Fibroblast of lung (primary cell): Measurements from ENCODE around the gene ERCC6L. TPM values are rescaled to one million over a fixed set of nuclear protein-coding genes. Genes with fewer than 3 reads are reported as not detected.

Experiments used
- DNase-seq, 2 donors: peaks; one replicate each; pipeline versions ENCODE4 v3.0.0 to v3.0.0-alpha.2; 2010; ENCODE audit warnings: low read depth in 2 of 2
- H2AFZ ChIP-seq: 2 replicates; pipeline ENCODE4 v1.5.1; 2012; ENCODE audit warnings: low read length, control low read depth, inconsistent platforms
- H3K27ac ChIP-seq: 2 replicates; pipeline ENCODE4 v1.5.1; 2011; ENCODE audit warnings: low read length, control low read depth; ENCODE audit not compliant: insufficient read depth
- H3K27me3 ChIP-seq: 2 replicates; pipeline ENCODE4 v1.5.1; 2011; ENCODE audit warnings: mild to moderate bottlenecking, low read length; ENCODE audit not compliant: control insufficient read depth, insufficient read depth
- H3K36me3 ChIP-seq: 2 replicates; pipeline ENCODE4 v1.5.1; 2011; ENCODE audit warnings: low read length; ENCODE audit not compliant: control insufficient read depth, insufficient read depth
- H3K4me1 ChIP-seq: 2 replicates; pipeline ENCODE4 v1.5.1; 2011; ENCODE audit warnings: low read length; ENCODE audit not compliant: control insufficient read depth, insufficient read depth; ENCODE audit errors: extremely low read depth
- H3K4me2 ChIP-seq: 2 replicates; pipeline ENCODE4 v1.5.1; 2011; ENCODE audit warnings: low read length, control low read depth; ENCODE audit not compliant: insufficient read depth; ENCODE audit errors: extremely low read depth
- H3K4me3 ChIP-seq, 4 experiments: fragments of 200-600 bp in 1 of 4; sonication (generic) in 1 of 4; replicated peaks in 1 of 4; 2 replicates each; pipeline ENCODE4 v1.5.1; 2011 to 2016; ENCODE audit warnings: low read length in 4 of 4, low read depth in 3 of 4, mild to moderate bottlenecking in 3 of 4, control low read depth in 2 of 4, inconsistent platforms in 1 of 4, mixed read lengths in 1 of 4; ENCODE audit not compliant: insufficient read depth in 1 of 4; ENCODE audit errors: control extremely low read depth in 1 of 4
- H3K79me2 ChIP-seq: 2 replicates; pipeline ENCODE4 v1.5.1; 2012; ENCODE audit warnings: mild to moderate bottlenecking, low read length, inconsistent platforms; ENCODE audit not compliant: control insufficient read depth, insufficient read depth
- H3K9ac ChIP-seq: 2 replicates; pipeline ENCODE4 v1.5.1; 2011; ENCODE audit warnings: mild to moderate bottlenecking, low read length, control low read depth; ENCODE audit not compliant: insufficient read depth
- H3K9me3 ChIP-seq: 2 replicates; pipeline ENCODE4 v1.5.1; 2012; ENCODE audit warnings: low read depth, low read length; ENCODE audit not compliant: control insufficient read depth, insufficient read depth
- H4K20me1 ChIP-seq: 2 replicates; pipeline ENCODE4 v1.5.1; 2011; ENCODE audit warnings: low read length; ENCODE audit not compliant: control insufficient read depth, insufficient read depth; ENCODE audit errors: extremely low read depth
- CTCF ChIP-seq, 2 donors: IDR thresholded peaks in 1 of 2; conservative IDR thresholded peaks in 1 of 2; 1 replicate in 1 of 2; 2 replicates in 1 of 2; pipeline ENCODE4 v1.5.1; 2011 to 2012; ENCODE audit warnings: low read length in 2 of 2, control low read depth in 1 of 2, inconsistent platforms in 1 of 2, low read depth in 1 of 2, mild to moderate bottlenecking in 1 of 2
- EZH2 ChIP-seq: IDR thresholded peaks from 2 replicates; pipeline ENCODE4 v1.5.1; 2012; ENCODE audit warnings: low read length, control low read depth, mild to moderate bottlenecking; ENCODE audit errors: missing control alignments
- polyA plus RNA-seq, 2 donors: library from polyadenylated mRNA; depleted of rRNA in 1 of 2; stranded (reverse) in 1 of 2; unstranded in 1 of 2; fragments of >200 nt; gene quantifications; 2 replicates each; pipeline ENCODE4 v1.2.1, GENCODE V29; 2011 to 2012; ENCODE audit warnings: missing spikeins in 1 of 2
- total RNA-seq: library from RNA; depleted of rRNA; stranded (reverse); fragments of >200 nt; gene quantifications from 2 replicates; pipeline ENCODE4 v1.2.1, GENCODE V29; 2014

ERCC6L gene
- total and polyA plus RNA-seq, 2 donors (not counting 1 experiment from before 2014, with no cell fraction given): 0.66 to 1.7 TPM

- no peak overlapping the region for H2AFZ ChIP-seq
- peaks cover 26% of the 10 kb centered on the region for H3K36me3 ChIP-seq
- H3K4me2 ChIP-seq: no peak overlapping the region
- no peak overlapping the region for H3K27ac ChIP-seq
- no peak overlapping the region for H3K4me3 ChIP-seq
- H3K27me3 ChIP-seq: no peaks in the 10 kb centered on the region
- TF ChIP-seq CTCF (conservative IDR thresholded peaks at IDR 0.05 in 1 of 2, IDR thresholded peaks at IDR 0.05 in 1 of 2; ENCODE audit: low read depth in 1 of 2, low read length in 2 of 2): no peak
- no peak for TF ChIP-seq EZH2
- peak in 1 of 2 donors; percentile 74 for DNase-seq
- H3K79me2 ChIP-seq: peaks cover 38% of the 10 kb centered on the region
- no peaks in the 10 kb centered on the region for H3K9me3 ChIP-seq
- peaks cover 7% of the 10 kb centered on the region for H4K20me1 ChIP-seq
- peaks cover 15% of the 10 kb centered on the region for H3K4me1 ChIP-seq
- H3K9ac ChIP-seq: no peak overlapping the region
Observed at GRCh38 chrX:72272868-72273267, 34.0 kb upstream of the ERCC6L start.

DNA sequence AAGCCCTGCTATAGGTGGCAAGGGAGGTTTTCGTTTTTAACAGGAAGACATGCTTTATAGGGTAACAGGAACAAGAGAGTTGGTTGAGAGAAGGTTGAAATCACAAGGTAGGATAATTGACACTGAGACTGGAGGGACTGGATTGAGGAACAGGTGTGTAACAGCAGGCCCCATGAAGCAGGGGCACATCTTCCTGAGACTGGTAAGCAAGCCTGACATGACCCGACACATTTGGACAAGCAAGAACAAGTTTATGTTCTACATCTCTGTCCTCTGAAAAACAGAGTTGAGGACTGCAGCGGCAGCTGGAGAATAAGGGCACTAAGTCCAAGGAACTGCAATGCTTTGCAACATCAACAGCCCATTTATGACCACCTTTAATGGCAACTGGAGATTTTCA is 33.0 kb upstream of the ERCC6L start:
- no peak overlapping the region for H3K27ac ChIP-seq
- peaks cover 27% of the 10 kb centered on the region for H3K36me3 ChIP-seq
- H3K9ac ChIP-seq: no peak overlapping the region
- TF ChIP-seq EZH2 (no peak), CTCF (conservative IDR thresholded peaks at IDR 0.05 in 1 of 2, IDR thresholded peaks at IDR 0.05 in 1 of 2; ENCODE audit: low read depth in 1 of 2, low read length in 2 of 2) (no peak)
- no peak for DNase-seq
- peak overlapping the region; percentile 15 for H3K4me2 ChIP-seq
- no peaks in the 10 kb centered on the region for H3K27me3 ChIP-seq
- H2AFZ ChIP-seq: no peak overlapping the region
- no peak overlapping the region for H3K4me3 ChIP-seq
- peaks cover 36% of the 10 kb centered on the region for H3K79me2 ChIP-seq
- H4K20me1 ChIP-seq: peaks cover 7% of the 10 kb centered on the region
- peaks cover 15% of the 10 kb centered on the region for H3K4me1 ChIP-seq
- H3K9me3 ChIP-seq: no peaks in the 10 kb centered on the region

DNA sequence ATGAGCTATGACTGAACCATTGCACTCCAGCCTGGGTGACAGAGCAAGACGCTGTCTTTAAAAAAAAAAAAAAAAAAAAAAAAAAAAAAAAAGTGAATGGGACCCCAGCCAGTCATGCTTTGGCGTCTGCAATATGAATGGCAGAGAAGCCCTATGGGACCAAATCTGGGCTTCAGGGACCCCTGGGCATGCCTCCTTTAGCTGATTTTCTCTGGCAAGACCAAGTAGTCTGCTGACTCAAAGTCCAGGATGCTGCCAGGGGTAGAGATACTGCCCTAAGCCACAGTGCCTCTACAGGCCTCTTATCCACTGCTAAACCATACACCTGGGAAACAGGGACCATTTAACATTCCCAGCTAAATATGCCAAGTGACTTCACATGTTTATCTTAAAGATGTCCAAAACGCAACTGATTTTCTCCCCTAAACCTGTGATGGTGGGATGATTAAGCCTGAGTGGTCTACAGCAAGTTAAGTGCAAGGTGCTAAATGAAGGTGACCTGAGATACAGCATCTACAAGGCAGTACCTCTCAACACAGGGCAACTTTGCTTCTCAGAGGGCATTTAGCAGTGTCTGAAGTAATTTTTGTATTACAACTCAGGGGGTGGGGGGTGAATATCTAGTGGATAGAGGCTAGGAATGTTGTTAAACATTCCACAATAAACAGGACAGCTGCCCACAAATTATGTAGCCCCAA is 32.4 kb upstream of the ERCC6L start:
- no peak overlapping the region for H3K9ac ChIP-seq
- H3K4me3 ChIP-seq: no peak overlapping the region
- H3K36me3 ChIP-seq: peaks cover 27% of the 10 kb centered on the region
- no peak for TF ChIP-seq EZH2
- no peak for TF ChIP-seq CTCF (conservative IDR thresholded peaks at IDR 0.05 in 1 of 2, IDR thresholded peaks at IDR 0.05 in 1 of 2; ENCODE audit: low read depth in 1 of 2, low read length in 2 of 2)
- H4K20me1 ChIP-seq: peaks cover 7% of the 10 kb centered on the region
- no peak overlapping the region for H3K27ac ChIP-seq
- no peaks in the 10 kb centered on the region for H3K9me3 ChIP-seq
- H3K27me3 ChIP-seq: no peaks in the 10 kb centered on the region
- H2AFZ ChIP-seq: no peak overlapping the region
- peaks cover 30% of the 10 kb centered on the region for H3K79me2 ChIP-seq
- no peak overlapping the region for H3K4me2 ChIP-seq
- DNase-seq: no peak
- H3K4me1 ChIP-seq: peaks cover 15% of the 10 kb centered on the region
